ENCODE measurements around the gene CYP46A1.

CYP46A1 gene

DNA sequence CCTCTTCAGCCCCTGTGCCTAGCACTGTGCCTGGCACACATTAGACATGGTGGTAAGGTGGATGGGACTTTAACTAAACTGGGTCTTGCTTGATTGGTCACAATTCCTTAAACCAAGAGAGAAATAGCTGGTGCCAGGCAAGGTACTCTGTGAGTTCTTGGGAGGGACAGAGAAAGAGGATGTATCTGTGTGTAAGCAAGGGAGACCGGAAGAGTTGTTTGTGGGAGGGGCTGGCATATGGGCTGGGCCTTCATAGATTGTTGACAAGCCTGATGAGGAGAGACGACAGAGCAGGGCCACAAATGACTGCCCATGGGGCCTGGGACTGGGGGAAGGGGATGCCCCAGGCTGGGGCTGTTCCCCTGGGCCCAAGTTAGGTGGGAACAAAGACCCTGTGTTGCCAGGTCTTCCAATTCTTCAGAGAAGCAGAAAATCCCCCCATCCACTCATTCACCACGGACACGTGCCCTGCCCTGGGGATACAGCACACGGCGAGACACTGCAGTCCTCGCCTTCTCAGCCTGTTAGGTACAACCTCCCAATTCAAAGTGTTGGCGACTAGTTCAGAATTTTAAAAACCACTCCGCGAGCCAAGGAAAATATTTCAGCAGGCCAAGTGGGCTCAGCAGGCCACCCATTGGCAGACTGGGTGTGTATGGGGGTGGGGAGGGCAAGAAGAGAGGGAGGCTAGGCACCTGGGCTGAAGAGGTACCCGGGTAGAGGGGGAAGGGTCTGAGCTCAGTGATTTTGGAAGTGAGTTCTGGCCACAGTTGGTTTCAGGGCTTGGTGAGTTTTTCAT, 11.4 kb upstream of the CYP46A1 start:
- peak in 6 of 58 donors; percentile 17 to 73 (median 35) for DNase-seq

- no peak for DNase-seq
Measured at GRCh38 chr14:99673305-99674063, 10.6 kb upstream of the CYP46A1 start.

DNA sequence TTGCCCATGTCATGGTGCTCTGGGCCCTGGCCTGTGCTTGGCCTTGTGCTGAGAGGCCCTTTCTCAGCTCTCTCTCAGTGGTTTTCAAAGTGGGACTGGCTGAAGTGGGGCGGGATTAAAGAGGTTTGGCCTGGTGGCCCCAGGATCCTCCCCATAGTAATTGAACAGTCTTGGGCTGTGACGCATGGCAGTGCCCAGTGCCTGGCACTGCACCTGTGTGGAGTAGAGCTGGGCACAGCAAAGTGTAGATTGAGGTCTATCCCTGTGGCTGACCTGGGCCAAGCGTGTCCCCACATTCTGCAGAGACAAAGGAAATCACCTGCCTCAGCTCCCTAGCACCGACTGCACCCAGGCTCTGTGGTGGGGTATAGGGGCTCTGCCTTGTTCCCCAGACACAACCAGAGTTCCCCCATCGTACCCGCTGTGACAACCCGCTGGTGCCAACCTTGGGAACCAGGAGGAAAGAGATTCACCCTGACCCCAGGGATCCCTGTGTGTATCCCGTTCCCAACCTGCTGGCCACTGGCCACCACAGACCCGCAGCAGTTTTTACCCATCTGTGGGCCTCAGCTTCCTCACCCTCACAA, 9.9 kb upstream of the CYP46A1 start:
- DNase-seq: no peak

GRCh38 chr14:99674776-99675381, 9.2 kb upstream of the CYP46A1 start:
- DNase-seq: no peak

DNA sequence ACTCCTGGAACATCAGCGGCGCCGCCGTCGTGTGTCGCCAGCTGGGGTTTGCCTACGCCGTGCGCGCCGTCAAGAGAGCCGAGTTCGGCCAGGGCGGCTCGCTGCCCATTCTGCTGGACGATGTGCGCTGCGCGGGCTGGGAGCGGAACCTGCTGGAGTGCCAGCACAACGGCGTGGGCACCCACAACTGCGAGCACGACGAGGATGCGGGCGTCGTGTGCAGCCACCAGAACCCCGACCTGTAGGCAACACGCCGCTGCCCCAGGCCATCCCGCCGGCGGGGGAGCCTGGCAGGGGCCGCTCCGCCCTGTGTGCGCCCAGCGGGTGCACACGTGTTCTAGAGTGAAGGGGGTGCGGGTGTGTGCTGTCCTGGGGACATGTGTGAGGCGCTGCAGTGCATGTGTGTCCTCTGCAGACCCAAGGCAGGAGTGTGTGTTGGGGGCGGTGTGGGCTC, 8.7 kb upstream of the CYP46A1 start:
- DNase-seq: no peak

- DNase-seq: no peak
Measured at GRCh38 chr14:99675951-99676350, 8.1 kb upstream of the CYP46A1 start.

GRCh38 chr14:99676657-99677056, 7.4 kb upstream of the CYP46A1 start:
- no peak for DNase-seq

DNA sequence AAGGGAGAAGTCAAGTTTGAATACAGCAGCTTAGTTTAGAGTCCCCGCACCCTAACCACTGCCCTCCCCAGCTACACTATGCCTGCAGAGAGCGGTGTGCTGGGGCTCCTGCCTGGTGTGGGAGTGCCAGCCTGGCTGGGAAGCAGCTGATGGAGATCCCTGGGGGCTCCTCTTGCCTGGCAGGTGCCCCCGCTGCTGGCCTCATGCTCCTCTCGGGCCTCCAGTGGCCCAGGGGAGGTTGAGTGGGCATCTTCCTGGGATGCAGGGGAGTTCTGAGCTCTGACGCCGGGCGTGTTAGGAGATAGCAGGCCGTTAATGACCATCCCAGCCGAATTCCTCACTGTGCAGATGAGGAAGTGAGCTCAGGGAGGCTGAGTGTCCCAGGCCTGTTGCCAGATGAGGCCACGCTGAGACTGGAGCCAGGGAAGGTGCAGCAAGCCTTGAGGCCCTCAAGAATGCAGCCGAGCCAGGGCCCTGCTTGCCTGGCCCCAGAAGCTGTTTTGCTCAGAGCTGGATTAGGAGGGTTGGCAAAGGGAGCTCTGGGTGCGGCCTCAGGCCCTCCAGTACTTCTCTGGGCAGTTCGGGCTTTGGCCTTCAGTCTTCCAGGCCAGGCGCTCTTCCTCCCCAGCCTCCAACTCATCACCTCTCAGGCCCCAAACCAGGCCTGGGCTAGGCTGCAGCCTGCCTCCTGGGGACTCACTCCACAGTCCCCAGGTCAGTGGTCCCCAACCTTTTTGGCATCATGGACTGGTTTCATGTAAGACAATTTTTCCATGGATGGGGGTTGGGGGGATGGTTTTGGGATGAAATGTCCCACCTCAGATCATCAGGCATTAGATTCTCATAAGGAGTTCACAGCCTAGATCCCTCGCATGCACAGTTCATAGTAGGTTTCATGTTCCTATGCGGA, 6.6 kb upstream of the CYP46A1 start:
- DNase-seq: no peak

DNA sequence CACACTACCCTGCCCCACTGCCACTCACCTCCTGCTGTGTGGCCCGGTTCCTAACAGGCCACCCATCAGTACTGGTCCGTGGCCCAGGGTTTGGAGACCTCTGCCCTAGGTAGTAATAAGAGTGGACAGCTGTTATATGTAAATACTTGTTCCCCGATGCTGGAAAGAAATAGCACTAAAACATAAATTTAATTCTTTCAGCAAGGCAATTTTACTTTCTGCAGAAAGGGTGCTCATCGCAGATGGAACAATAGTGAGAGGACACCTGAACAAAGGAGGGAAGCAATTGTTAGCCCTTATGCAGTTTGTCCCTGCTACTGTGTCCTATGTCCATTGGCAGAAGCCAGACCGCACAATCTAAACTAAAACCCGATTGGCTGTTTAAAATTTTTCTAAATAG, 5.9 kb upstream of the CYP46A1 start:
- DNase-seq: no peak

GRCh38 chr14:99679111-99679510, 5.0 kb upstream of the CYP46A1 start:
- DNase-seq: no peak

GRCh38 chr14:99679543-99679942, 4.6 kb upstream of the CYP46A1 start:
- DNase-seq: no peak

DNA sequence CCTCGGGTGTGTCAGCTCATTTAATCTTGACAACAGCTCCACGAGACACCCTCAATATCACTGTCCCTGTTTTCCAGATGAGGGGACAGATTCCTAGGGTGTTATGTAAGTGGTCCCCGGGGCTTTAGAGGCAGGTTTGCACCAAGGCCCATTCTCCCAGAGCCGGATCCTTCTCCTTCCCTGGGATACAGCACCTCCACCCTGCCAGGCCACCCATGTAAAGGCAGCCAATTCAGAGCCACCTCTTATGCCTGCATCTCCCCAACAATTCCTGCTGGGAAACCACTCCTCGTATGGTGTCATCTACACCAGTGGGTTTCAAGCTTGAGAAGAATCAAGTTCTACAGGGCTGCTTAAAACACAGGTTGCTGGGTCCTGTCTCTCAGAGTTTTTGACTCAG, 4.1 kb upstream of the CYP46A1 start:
- DNase-seq: no peak

GRCh38 chr14:99681101-99681831, 2.8 kb upstream of the CYP46A1 start:
- no peak for DNase-seq

DNA sequence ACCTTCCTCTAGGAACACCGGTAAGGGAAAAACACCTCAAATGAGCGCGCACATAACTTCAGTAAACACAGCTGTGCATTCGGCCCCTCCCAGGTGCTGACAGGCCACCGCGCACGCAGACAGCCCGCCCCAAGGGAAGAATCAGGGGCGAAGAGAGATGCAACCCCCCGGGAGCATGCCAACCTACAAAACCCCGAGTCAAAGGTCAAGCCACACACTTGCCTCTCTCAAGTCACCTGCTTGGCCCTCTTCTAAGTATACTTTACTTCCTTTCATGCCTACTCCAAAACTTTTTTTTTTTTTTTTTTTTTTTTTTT, 2.3 kb upstream of the CYP46A1 start:
- DNase-seq: no peak

DNA sequence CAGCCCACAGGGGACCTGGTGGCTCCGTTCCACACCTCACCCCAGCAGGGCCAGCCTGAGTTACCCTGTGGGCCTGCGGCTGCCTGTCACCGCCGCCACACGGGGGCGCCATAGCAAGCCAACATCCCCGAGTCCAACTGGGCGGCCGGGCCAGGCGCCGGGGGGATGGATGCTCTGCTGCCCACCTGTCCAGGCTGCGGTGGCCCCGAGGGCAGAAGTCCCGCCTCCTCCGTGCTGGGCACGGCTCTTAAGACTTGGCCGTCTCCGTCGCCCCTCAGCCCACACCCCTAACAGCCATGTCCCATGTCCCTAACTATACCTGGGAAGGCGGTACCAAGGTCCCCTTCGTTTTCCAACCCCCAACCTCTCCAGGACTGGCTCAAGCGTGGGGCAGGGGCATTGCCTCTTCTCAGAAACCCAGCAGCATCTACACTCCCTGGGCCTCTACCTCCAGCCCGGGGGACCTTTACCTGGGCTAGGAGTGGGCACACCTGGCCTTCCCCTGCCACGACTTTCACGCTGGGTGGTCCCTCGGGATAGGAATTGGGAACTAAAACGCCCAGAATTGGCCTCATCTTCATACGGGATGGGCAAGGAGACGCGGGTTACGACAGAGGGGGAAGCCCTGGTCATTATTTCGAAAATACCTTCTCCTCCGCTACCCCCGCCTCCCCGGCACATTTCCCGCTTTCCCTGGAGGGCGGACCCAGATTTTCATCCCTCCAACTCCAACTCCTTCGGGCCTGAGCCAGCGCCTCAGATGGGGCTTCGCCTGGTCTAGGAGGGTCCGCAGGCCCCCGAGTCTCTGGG, 1.1 kb upstream of the CYP46A1 start:
- DNase-seq: peak in 55 of 58 donors; percentile 11 to 89 (median 66)

GRCh38 chr14:99684410-99684934, 374 bp downstream of the CYP46A1 start:
- peak in 1 of 58 donors; percentile 75 for DNase-seq

GRCh38 chr14:99685151-99685591, 1.1 kb downstream of the CYP46A1 start:
- DNase-seq: no peak

DNA sequence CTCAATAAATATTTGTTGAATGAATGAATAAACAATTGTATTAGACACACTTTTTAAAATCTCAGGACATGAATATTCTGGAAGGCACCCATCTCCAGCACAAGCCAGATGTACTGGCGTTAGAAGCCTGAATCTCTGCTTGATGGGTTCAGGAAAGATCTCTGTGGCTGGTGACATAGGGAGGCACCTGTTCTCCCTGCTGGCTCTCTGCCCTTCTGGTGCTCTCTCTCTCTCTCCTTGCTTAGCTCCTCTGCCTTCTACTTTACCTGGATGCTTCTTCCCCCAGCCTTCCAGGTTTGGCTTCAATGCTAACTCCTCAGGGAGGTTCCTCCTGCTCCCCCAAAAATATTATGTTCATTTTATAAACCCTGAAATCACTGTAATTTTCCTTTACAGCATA, 1.5 kb downstream of the CYP46A1 start:
- no peak for DNase-seq

Data from anterior cingulate cortex (tissue), 58 donors.